Activated CD4-positive, alpha-beta T cell treated with anti-CD3 and anti-CD28 coated beads, Interleukin-2, amount 10 ng/mL, durations not matched to agents 24 days and 14 days (primary cell): Measurements from ENCODE around the gene DLG2. TPM values are rescaled to one million over a fixed set of nuclear protein-coding genes. Genes with fewer than 3 reads are reported as not detected.

Source experiments
- DNase-seq: peaks from one replicate; pipeline ENCODE4 v3.0.0; 2022
- H3K27ac Mint-ChIP-seq: one replicate; pipeline ENCODE4 v1.8.0; 2022; ENCODE audit warnings: mild to moderate bottlenecking, mixed read lengths
- H3K27me3 Mint-ChIP-seq: one replicate; pipeline ENCODE4 v1.8.0; 2022; ENCODE audit warnings: mixed read lengths
- H3K36me3 Mint-ChIP-seq: one replicate; pipeline ENCODE4 v1.8.0; 2022; ENCODE audit warnings: low read depth, mild to moderate bottlenecking, mixed read lengths
- H3K4me1 Mint-ChIP-seq: one replicate; pipeline ENCODE4 v1.8.0; 2021; ENCODE audit warnings: mixed read lengths
- H3K4me3 Mint-ChIP-seq: one replicate; pipeline ENCODE4 v1.8.0; 2022; ENCODE audit warnings: mild to moderate bottlenecking, moderate library complexity, mixed read lengths
- H3K9me3 Mint-ChIP-seq: one replicate; pipeline ENCODE4 v1.8.0; 2021; ENCODE audit warnings: mixed read lengths
- intact Hi-C: fragments of 100-400 bp; cut with micrococcal nuclease; formaldehyde crosslinking; loops from one replicate; pipeline ENCODE4 v1.15.1; 2023
- total RNA-seq: library from RNA; stranded (reverse); gene quantifications from 2 replicates; pipeline ENCODE4 v1.2.3, GENCODE V29; 2022

Gene DLG2
- total RNA-seq, 1 donor from 2014 or later: 1.0 TPM

DNA sequence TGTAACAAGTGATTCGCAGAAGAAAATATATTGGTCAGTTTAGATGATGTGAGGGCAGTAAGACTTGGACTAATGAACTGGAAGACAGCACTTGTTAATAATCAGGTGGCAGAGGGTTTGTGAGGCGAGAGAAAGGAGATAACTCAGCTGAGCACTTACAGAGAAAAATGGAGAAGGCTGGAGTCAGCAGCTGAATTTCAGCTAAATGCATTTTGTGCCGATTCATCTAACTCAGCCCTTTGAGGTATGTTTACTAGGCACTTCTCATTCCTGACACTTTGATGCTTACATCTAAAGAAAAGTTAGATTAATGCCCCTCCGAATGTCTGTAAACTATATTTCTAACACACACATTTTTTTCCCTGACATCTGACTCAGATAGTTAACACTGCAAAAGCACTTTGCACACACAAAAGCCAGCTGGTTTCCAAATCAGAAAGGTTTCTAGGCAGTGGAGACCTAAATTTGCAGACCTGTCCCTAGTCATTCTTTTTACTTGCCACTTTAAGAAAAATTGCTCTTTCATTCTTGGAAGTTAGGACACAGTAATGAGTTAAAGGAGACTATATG, 1481.4 kb downstream of the DLG2 start:
- peaks cover 2% of the 10 kb centered on the region for H3K9me3 Mint-ChIP-seq
- no peak for DNase-seq
- intact Hi-C loops: no loop called here
- H3K4me1 Mint-ChIP-seq: no peaks in the 10 kb centered on the region
- no peak overlapping the region for H3K4me3 Mint-ChIP-seq
- no peak overlapping the region for H3K27ac Mint-ChIP-seq
- H3K27me3 Mint-ChIP-seq: no peaks in the 10 kb centered on the region
- no peaks in the 10 kb centered on the region for H3K36me3 Mint-ChIP-seq

DNA sequence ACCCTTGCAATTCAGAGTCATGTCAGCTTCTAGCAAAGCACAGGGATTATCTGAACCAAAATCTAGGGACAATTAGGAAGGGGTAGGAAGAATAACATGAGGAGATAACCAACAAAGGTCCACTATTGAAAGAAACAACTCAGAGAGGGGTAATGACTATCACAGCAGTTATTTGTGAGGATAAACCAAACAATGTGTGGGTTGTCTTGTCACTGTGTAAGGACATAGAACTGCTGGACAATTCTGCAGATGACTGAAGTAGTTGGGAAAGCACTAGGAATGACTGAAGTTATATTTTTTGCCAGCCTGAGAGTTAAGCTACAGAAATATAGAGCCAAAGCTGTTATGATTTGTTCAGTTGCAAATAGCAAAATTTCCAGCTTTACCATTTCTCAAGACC, 1482.6 kb downstream of the DLG2 start:
- H3K36me3 Mint-ChIP-seq: no peaks in the 10 kb centered on the region
- intact Hi-C loops: no loop called here

DNA sequence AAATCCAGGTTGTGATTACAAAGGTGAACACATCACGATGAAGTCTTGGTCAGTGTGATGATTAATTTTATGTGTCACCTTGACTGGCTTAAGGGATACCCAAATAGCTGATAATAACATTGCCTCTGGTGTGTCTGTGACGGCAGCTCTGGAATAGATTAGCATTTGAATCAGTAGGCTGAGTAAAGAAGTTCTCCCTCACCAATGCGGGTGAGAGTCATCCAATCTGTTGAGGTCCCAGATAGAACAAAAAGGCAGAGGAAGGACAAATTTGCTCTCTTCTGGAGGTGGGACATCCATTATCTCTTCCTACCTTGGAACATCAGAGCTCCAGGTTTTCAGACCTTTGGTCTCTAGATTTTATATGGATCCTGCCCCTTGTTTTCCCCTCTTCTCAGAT, 1484.7 kb downstream of the DLG2 start:
- no peaks in the 10 kb centered on the region for H3K27me3 Mint-ChIP-seq
- H3K4me1 Mint-ChIP-seq: no peaks in the 10 kb centered on the region
- DNase-seq: no peak
- no peaks in the 10 kb centered on the region for H3K36me3 Mint-ChIP-seq
- intact Hi-C loops: no loop called here
- no peaks in the 10 kb centered on the region for H3K9me3 Mint-ChIP-seq
- no peak overlapping the region for H3K27ac Mint-ChIP-seq
- no peak overlapping the region for H3K4me3 Mint-ChIP-seq

More for the DNA sequence above, 1482.6 kb downstream of the DLG2 start:
- DNase-seq: no peak
- Mint-ChIP-seq H3K4me3 (no peak overlapping the region), H3K27ac (no peak overlapping the region), H3K4me1 (no peaks in the 10 kb centered on the region), H3K27me3 (no peaks in the 10 kb centered on the region), H3K9me3 (no peaks in the 10 kb centered on the region)

DNA sequence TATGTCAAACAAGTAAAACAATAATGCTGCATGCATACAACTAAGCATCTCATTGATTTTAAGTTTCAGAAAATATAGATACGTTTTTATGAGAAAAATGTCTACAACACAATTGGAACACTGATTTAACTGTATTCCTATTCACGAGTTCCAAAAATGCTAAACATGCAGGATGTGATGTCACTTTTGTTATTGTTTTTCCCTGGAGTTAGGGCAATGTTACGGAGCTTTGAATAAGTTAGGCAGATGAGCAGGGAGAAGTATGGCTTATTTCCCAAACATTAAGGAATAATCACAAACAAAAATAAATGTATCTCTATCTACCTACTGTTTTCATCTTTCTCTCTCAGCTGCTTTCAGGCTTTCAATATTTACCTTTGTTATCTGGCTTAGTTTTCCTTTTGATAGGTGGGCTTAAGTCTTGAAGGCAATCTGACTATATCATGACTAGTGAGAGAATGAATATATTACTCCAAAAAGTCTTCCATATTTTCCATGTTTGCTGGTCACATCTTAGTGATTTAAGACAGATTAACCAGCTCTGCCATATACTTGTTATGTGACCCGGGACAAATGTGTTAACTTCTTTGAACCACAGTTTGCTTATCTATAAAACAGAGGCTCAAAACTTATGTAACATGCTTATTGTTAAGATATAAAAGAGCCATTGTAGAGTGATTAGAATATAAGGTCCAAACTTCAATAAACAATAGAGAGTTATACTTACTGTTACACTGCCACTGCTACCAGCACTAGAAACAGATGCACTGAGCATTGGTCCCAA, 1486.6 kb downstream of the DLG2 start:
- Mint-ChIP-seq H3K27me3 (no peaks in the 10 kb centered on the region), H3K9me3 (no peaks in the 10 kb centered on the region), H3K4me3 (no peak overlapping the region), H3K4me1 (no peaks in the 10 kb centered on the region), H3K36me3 (no peaks in the 10 kb centered on the region), H3K27ac (no peak overlapping the region)
- intact Hi-C loops: no loop called here
- no peak for DNase-seq

DNA sequence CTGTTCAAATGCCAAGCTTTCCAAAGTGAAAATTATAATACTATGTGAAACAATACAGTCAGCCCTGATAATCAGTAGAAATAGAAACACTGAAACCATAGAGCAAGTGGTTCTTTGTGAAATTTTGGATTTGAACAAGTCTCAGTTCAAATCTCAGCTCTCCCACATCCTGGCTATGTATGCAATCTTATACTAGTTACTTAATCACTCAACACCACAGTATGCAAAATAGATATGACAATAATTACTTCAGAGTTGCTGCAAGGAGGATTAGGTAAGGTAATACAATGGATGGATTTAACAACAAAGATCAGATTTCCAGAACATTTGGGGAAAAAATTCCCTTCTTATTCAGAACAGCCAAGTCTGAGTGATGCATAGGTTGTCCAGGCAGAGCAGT, 1489.2 kb downstream of the DLG2 start:
- no peak overlapping the region for H3K4me3 Mint-ChIP-seq
- no peaks in the 10 kb centered on the region for H3K9me3 Mint-ChIP-seq
- no peaks in the 10 kb centered on the region for H3K36me3 Mint-ChIP-seq
- no peak overlapping the region for H3K27ac Mint-ChIP-seq
- no peak for DNase-seq
- H3K27me3 Mint-ChIP-seq: no peaks in the 10 kb centered on the region
- intact Hi-C loops: no loop called here
- no peaks in the 10 kb centered on the region for H3K4me1 Mint-ChIP-seq

DNA sequence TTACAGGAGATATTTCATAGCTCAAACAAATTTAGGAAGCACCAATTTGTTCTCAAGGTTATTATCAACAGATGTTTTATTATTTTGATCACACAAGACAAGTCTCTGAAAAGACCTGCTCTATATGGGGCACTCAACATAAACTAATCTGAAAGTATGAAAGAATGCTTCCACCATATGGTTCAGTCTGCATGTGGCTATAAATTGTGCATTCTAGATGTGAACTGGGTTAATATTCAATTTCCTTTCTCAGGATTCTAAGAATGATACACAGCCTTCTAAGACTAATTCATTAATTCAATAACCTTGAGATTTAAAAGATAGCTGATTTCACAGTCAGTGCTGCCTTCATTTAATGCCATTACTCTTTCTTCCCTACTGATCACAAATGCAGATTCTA, 1489.6 kb downstream of the DLG2 start:
- Mint-ChIP-seq H3K27ac (no peak overlapping the region), H3K36me3 (no peaks in the 10 kb centered on the region), H3K27me3 (no peaks in the 10 kb centered on the region), H3K9me3 (no peaks in the 10 kb centered on the region), H3K4me1 (no peaks in the 10 kb centered on the region), H3K4me3 (no peak overlapping the region)
- DNase-seq: no peak
- intact Hi-C loops: no loop called here

DNA sequence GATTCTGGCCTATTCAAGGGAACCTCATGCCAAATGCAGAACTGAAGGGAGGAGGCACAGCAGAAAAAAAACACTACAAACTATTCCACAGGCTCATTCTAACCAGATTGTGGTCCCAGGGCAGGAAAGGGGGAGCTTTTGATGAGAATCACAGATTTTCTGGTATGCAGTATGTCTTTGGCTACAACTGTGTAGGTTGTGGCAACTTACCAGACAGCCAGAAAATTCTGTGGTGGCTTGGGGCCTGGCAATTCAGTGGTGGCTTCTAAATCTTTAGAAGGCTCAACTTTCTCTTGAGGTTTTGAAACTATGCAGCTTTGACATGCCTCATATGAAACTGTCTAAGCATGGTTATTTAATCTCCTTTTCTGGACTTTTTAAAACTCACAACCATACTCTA, 1490.2 kb downstream of the DLG2 start:
- no peaks in the 10 kb centered on the region for H3K4me1 Mint-ChIP-seq
- H3K9me3 Mint-ChIP-seq: no peaks in the 10 kb centered on the region
- H3K27ac Mint-ChIP-seq: no peak overlapping the region
- intact Hi-C loops: no loop called here
- no peaks in the 10 kb centered on the region for H3K36me3 Mint-ChIP-seq
- H3K27me3 Mint-ChIP-seq: no peaks in the 10 kb centered on the region
- H3K4me3 Mint-ChIP-seq: no peak overlapping the region
- no peak for DNase-seq

DNA sequence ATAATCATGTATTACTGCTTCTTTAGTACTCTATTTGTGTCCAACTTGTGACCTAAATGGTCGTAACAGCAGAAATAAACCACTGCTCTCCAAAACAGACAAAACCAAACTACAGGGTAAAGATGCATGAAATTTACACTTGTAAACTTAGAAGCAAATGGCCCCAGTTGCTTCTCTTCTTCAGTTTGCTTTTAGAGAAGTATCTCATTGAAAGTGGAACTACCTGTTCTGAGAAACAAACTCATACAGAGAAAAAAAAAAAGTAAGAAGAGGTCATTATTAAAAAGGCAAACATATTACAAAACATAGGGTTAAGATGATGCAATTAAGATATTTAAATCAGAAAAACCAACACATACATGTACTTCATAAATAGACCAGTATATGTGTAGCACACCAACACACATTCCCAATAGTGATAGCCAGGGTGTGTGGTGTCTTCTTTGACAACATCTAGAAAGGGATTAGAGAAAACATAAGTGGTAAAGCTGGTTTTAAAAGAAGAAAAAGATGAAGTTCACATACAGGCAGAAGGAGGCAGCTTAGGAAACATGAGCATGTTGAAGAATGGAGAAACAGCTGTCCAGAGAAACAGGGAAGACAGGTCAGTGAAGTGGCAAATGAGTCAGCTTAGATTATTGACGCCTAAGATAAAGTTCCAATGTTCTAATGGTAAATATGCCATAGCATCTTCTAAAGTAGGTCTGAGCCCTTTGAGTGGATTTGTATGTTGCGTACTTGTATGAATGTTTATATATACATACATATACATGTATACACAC, 1496.3 kb downstream of the DLG2 start:
- no peak for DNase-seq
- H3K27me3 Mint-ChIP-seq: no peaks in the 10 kb centered on the region
- no peaks in the 10 kb centered on the region for H3K9me3 Mint-ChIP-seq
- intact Hi-C loops: no loop called here
- H3K4me1 Mint-ChIP-seq: no peaks in the 10 kb centered on the region
- H3K27ac Mint-ChIP-seq: no peak overlapping the region
- H3K4me3 Mint-ChIP-seq: no peak overlapping the region
- H3K36me3 Mint-ChIP-seq: no peaks in the 10 kb centered on the region

DNA sequence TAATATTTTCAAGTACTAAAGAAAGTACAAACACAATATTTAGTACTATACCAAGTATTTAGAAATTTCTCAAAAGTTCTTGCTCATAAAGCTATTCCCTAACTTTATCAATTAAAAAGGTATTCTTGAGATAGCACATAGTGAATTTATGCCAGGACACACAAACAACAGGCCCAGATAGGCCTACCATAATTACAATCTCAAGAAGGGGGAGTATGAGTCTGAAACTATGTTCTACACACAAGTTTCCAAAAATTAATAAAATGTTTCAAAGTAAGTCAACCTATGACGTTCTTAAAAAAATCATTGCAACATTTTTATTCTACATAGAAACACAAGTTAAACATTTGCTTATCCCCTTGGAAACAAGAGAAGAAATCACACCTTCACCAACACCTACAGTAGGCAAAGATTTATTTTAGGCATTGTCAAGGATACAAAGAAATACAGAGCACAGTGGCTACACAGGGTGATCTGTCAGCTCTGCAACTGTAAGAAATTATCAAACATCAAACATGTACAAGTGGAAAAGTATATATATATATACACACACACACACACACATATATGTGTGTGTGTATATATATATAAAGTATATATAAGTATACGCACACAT, 1497.1 kb downstream of the DLG2 start:
- no peak overlapping the region for H3K27ac Mint-ChIP-seq
- H3K27me3 Mint-ChIP-seq: no peaks in the 10 kb centered on the region
- DNase-seq: no peak
- no peaks in the 10 kb centered on the region for H3K9me3 Mint-ChIP-seq
- no peaks in the 10 kb centered on the region for H3K4me1 Mint-ChIP-seq
- intact Hi-C loops: no loop called here
- H3K36me3 Mint-ChIP-seq: no peaks in the 10 kb centered on the region
- no peak overlapping the region for H3K4me3 Mint-ChIP-seq

DNA sequence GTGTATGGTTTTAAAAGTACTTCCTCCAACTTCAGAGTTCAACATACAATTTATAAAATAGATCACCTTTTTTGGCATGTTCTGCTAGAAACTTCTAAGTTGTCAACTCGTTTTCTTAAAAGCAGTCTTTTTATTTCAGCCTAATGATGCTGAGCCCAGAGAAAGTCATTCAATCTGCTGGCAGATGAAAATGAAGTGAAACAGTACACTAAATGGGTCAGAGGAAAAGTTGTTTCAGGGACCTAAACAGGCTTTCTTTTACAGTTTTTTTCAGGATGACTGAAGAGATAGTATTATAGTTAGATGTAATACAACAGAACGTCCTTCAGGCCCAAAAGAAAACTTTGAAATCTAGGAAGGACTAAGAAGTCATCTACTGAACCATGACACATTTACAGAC, 1498.3 kb downstream of the DLG2 start:
- intact Hi-C loops: no loop called here
- Mint-ChIP-seq H3K9me3 (no peaks in the 10 kb centered on the region), H3K36me3 (no peaks in the 10 kb centered on the region), H3K4me3 (no peak overlapping the region), H3K27ac (no peak overlapping the region), H3K27me3 (no peaks in the 10 kb centered on the region), H3K4me1 (no peaks in the 10 kb centered on the region)
- no peak for DNase-seq

DNA sequence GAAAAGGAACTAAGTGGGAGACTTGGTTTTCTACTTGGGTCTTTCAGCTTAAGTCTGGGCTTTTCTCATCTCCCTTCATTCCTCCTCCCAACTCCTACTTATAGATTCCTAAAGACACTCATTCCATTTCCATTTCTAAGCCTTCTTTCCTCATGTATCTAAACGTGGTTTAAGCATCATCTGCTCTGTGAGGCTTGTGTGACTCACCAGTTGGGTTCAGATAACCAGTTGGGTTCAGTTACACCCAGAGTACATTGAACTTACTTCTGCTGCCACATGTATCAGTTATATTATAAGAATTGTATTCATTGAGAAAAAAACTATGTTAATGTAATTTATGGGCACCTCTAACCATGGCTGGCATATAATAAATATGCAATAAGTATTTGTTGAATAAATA, 1509.8 kb downstream of the DLG2 start:
- no peak for DNase-seq
- intact Hi-C loops: no loop called here
- Mint-ChIP-seq H3K4me1 (no peaks in the 10 kb centered on the region), H3K4me3 (no peak overlapping the region), H3K9me3 (no peaks in the 10 kb centered on the region), H3K27me3 (no peaks in the 10 kb centered on the region), H3K27ac (no peak overlapping the region), H3K36me3 (no peaks in the 10 kb centered on the region)

DNA sequence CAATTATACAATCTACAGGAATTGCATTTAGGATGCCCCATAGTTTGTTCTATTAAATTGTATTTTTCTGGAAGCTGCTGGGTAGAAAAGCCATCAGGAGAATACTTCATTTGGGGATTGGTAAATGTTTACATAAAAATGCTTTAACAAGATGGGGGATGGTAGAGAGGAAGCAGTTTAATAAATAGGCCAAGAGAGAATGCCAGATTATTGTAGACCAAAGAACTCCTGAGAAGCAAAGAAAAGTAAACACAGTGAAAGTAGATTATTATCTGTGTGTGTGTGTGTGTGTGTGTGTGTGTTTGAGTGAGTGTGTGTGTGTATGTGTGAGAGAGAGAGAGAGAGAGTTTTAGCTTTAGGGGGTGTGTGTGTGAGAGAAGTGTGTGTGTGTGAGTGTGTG, 1520.6 kb downstream of the DLG2 start:
- Mint-ChIP-seq H3K9me3 (no peaks in the 10 kb centered on the region), H3K4me1 (no peaks in the 10 kb centered on the region), H3K27ac (no peak overlapping the region), H3K27me3 (no peaks in the 10 kb centered on the region), H3K4me3 (no peak overlapping the region), H3K36me3 (no peaks in the 10 kb centered on the region)
- intact Hi-C loops: no loop called here
- DNase-seq: no peak

DNA sequence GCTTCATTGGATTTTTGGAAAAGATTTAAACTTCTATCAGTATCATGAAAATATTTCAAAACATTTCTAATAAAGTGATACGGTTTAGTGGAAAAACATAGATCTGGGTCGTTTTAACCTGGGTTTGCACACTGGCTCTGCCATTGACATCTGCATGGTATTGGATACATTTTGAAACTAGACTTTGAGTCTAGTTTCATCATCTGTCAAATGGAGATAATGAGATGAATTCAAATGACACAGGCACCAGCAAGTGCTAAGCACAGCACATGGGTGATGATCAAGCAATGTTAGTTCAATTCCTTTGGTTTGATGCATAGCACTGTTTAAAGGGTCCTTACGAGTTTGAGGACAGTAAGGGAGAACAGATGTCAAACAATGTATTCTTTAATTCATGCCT, 1522.0 kb downstream of the DLG2 start:
- Mint-ChIP-seq H3K4me3 (no peak overlapping the region), H3K27ac (no peak overlapping the region), H3K36me3 (no peaks in the 10 kb centered on the region), H3K27me3 (no peaks in the 10 kb centered on the region), H3K4me1 (no peaks in the 10 kb centered on the region), H3K9me3 (no peaks in the 10 kb centered on the region)
- intact Hi-C loops: no loop called here
- DNase-seq: no peak

DNA sequence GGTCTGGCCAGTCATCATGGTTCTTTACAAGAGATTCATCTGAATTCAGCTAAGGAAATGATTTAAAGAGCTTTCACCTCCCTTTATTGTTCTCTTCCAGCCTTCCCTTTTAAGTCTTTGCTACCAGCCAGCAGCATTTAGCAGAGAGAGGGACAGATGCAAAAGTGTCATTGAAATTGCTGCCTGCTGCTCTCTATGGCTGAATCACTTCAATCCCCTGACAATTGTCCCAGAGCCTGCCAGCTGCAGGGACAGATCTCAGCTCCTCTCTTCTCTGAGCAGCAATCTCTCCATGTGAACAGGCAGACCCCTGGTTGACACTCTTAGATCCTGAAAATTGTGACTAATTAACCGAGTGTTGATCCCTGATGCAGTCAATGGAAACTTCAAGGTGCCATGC, 1524.0 kb downstream of the DLG2 start:
- H3K36me3 Mint-ChIP-seq: no peaks in the 10 kb centered on the region
- no peaks in the 10 kb centered on the region for H3K4me1 Mint-ChIP-seq
- no peak overlapping the region for H3K27ac Mint-ChIP-seq
- no peak for DNase-seq
- H3K4me3 Mint-ChIP-seq: no peak overlapping the region
- no peaks in the 10 kb centered on the region for H3K27me3 Mint-ChIP-seq
- intact Hi-C loops: no loop called here
- H3K9me3 Mint-ChIP-seq: no peaks in the 10 kb centered on the region
